H9 (cell line): ENCODE results near the gene PIAS2. TPM values are rescaled to one million over a fixed set of nuclear protein-coding genes. Genes with fewer than 3 reads are reported as not detected.

Source experiments
- DNase-seq: peaks from one replicate; pipeline ENCODE4 v3.0.0-alpha.2; 2017
- H2AFZ ChIP-seq: one replicate; pipeline ENCODE4 v1.6.1; 2013; ENCODE audit warnings: mild to moderate bottlenecking, low read length, control low read depth, moderate library complexity
- H2AK5ac ChIP-seq: 2 replicates; pipeline ENCODE4 v1.6.1; 2013; ENCODE audit warnings: low read length, control low read depth, mixed read lengths; ENCODE audit not compliant: insufficient read length
- H2BK120ac ChIP-seq: one replicate; pipeline ENCODE4 v1.6.1; 2013; ENCODE audit warnings: low read depth, mild to moderate bottlenecking, low read length, control low read depth, inconsistent platforms; ENCODE audit not compliant: poor library complexity, severe bottlenecking
- H2BK12ac ChIP-seq: 2 replicates; pipeline ENCODE4 v1.6.1; 2013; ENCODE audit warnings: low read length, control low read depth, mixed read lengths, low read depth; ENCODE audit not compliant: insufficient read length
- H2BK15ac ChIP-seq: 2 replicates; pipeline ENCODE4 v1.6.1; 2013; ENCODE audit warnings: low read depth, low read length, control low read depth
- H2BK20ac ChIP-seq: one replicate; pipeline ENCODE4 v1.6.1; 2013; ENCODE audit warnings: low read depth, mild to moderate bottlenecking, low read length, control low read depth, inconsistent platforms; ENCODE audit not compliant: poor library complexity, severe bottlenecking
- H2BK5ac ChIP-seq: 2 replicates; pipeline ENCODE4 v1.6.1; 2013; ENCODE audit warnings: low read length, control low read depth, mixed read lengths; ENCODE audit not compliant: insufficient read length
- H3K14ac ChIP-seq: 2 replicates; pipeline ENCODE4 v1.6.1; 2013; ENCODE audit warnings: low read length, control low read depth; ENCODE audit not compliant: insufficient read depth
- H3K18ac ChIP-seq: 2 replicates; pipeline ENCODE4 v1.6.1; 2013; ENCODE audit warnings: low read depth, mild to moderate bottlenecking, mixed read lengths, low read length, control low read depth; ENCODE audit not compliant: insufficient read length
- H3K23ac ChIP-seq: 2 replicates; pipeline ENCODE4 v1.6.1; 2013; ENCODE audit warnings: low read length, control low read depth, mixed read lengths, low read depth; ENCODE audit not compliant: insufficient read length
- H3K23me2 ChIP-seq: 2 replicates; pipeline ENCODE4 v1.6.1; 2013; ENCODE audit warnings: low read depth, mild to moderate bottlenecking, mixed read lengths, low read length, control low read depth; ENCODE audit not compliant: insufficient read length, poor library complexity, severe bottlenecking
- H3K27ac ChIP-seq: 2 replicates; pipeline ENCODE4 v1.5.1; 2013; ENCODE audit warnings: low read length, control low read depth, mixed read lengths, low read depth; ENCODE audit not compliant: insufficient read length
- H3K27me3 ChIP-seq: 2 replicates; pipeline ENCODE4 v1.6.1; 2013; ENCODE audit warnings: low read length, control low read depth, inconsistent platforms; ENCODE audit not compliant: insufficient read depth
- H3K4ac ChIP-seq: 2 replicates; pipeline ENCODE4 v1.6.1; 2013; ENCODE audit warnings: low read depth, mild to moderate bottlenecking, control low read depth, inconsistent platforms, low read length, moderate library complexity
- H3K4me1 ChIP-seq: 2 replicates; pipeline ENCODE4 v1.6.1; 2013; ENCODE audit warnings: low read length, control low read depth, inconsistent platforms; ENCODE audit not compliant: insufficient read depth
- H3K4me2 ChIP-seq: 2 replicates; pipeline ENCODE4 v1.6.1; 2013; ENCODE audit warnings: low read length, control low read depth, mixed read lengths; ENCODE audit not compliant: insufficient read length, insufficient read depth
- H3K56ac ChIP-seq: 2 replicates; pipeline ENCODE4 v1.6.1; 2013; ENCODE audit warnings: low read depth, mild to moderate bottlenecking, mixed read lengths, low read length, control low read depth; ENCODE audit not compliant: insufficient read length
- H3K79me1 ChIP-seq: 2 replicates; pipeline ENCODE4 v1.6.1; 2013; ENCODE audit warnings: low read depth, mild to moderate bottlenecking, moderate library complexity, low read length, control low read depth, inconsistent platforms; ENCODE audit not compliant: insufficient read depth, poor library complexity, severe bottlenecking
- H3K79me2 ChIP-seq: 2 replicates; pipeline ENCODE4 v1.6.1; 2013; ENCODE audit warnings: low read length, control low read depth, inconsistent platforms; ENCODE audit not compliant: insufficient read depth
- H3K9ac ChIP-seq: 2 replicates; pipeline ENCODE4 v1.6.1; 2013; ENCODE audit warnings: low read length, control low read depth, mixed read lengths; ENCODE audit not compliant: insufficient read length; ENCODE audit errors: extremely low read depth
- H3K9me3 ChIP-seq: one replicate; pipeline ENCODE4 v1.6.1; 2013; ENCODE audit warnings: low read depth, low read length, inconsistent platforms; ENCODE audit not compliant: control insufficient read depth
- H3T11ph ChIP-seq: one replicate; pipeline ENCODE4 v1.6.1; 2013; ENCODE audit warnings: mild to moderate bottlenecking, low read length, control low read depth, inconsistent platforms
- H4K20me1 ChIP-seq: one replicate; pipeline ENCODE4 v1.6.1; 2013; ENCODE audit not compliant: control insufficient read depth, insufficient read length, insufficient read depth
- H4K5ac ChIP-seq: 2 replicates; pipeline ENCODE4 v1.6.1; 2013; ENCODE audit warnings: low read depth, mild to moderate bottlenecking, mixed read lengths, low read length, control low read depth; ENCODE audit not compliant: insufficient read length
- H4K8ac ChIP-seq: replicated peaks from 2 replicates; pipeline ENCODE4 v1.6.1; 2013; ENCODE audit warnings: low read length, control low read depth, mixed read lengths, low read depth; ENCODE audit not compliant: insufficient read length
- H4K91ac ChIP-seq: 2 replicates; pipeline ENCODE4 v1.6.1; 2013; ENCODE audit warnings: low read depth, mild to moderate bottlenecking, moderate library complexity, mixed read lengths, low read length, control low read depth; ENCODE audit not compliant: insufficient read length
- H3K27ac Mint-ChIP-seq, 3 experiments: 2 replicates in 2 of 3; 3 replicates in 1 of 3; pipeline ENCODE4 v1.8.0; 2020 to 2021; ENCODE audit warnings: mixed read lengths in 3 of 3, mild to moderate bottlenecking in 1 of 3, moderate library complexity in 1 of 3
- H3K27me3 Mint-ChIP-seq: 2 replicates; pipeline ENCODE4 v1.8.0; 2021; ENCODE audit warnings: low read depth, mild to moderate bottlenecking, moderate library complexity, mixed read lengths
- H3K36me3 Mint-ChIP-seq, 3 experiments: 2 replicates in 2 of 3; 3 replicates in 1 of 3; pipeline ENCODE4 v1.8.0; 2020 to 2021; ENCODE audit warnings: low read depth in 3 of 3, mixed read lengths in 3 of 3; ENCODE audit not compliant: insufficient read depth in 1 of 3
- H3K4me1 Mint-ChIP-seq, 2 experiments: 2 replicates each; pipeline ENCODE4 v1.8.0; 2020; ENCODE audit warnings: mixed read lengths in 2 of 2
- H3K4me3 Mint-ChIP-seq, 2 experiments: 2 replicates in 1 of 2; 3 replicates in 1 of 2; pipeline ENCODE4 v1.8.0; 2020 to 2021; ENCODE audit warnings: mild to moderate bottlenecking in 2 of 2, mixed read lengths in 2 of 2, moderate library complexity in 1 of 2
- H3K9me3 Mint-ChIP-seq, 2 experiments: 2 replicates in 1 of 2; 3 replicates in 1 of 2; pipeline ENCODE4 v1.8.0; 2020; ENCODE audit warnings: mild to moderate bottlenecking in 2 of 2, mixed read lengths in 2 of 2, moderate library complexity in 1 of 2
- WGBS: extraction: QIAGEN DNeasy Blood & Tissue Kit; methylation state at CpG from one replicate; pipeline ENCODE4 v1.1.7; 2013; ENCODE audit warnings: missing lambda C conversion rate, low lambda C conversion rate, mixed read lengths; ENCODE audit not compliant: insufficient read length; ENCODE audit errors: extremely low coverage; 5-methylcytosine and 5-hydroxymethylcytosine counted together
- total RNA-seq: library from RNA; stranded (reverse); gene quantifications from 2 replicates; pipeline ENCODE4 v1.2.1, GENCODE V29; 2021
- TF ChIP-seq, protein P1 (sequence below): fragments of 200-600 bp; sonication (generic); conservative IDR thresholded peaks from 3 replicates; pipeline ENCODE4 v1.8.0; 2021; ENCODE audit warnings: antibody characterized with exemption, mild to moderate bottlenecking

Gene PIAS2
- total RNA-seq, 1 experiment from 2014 or later: 58.4 TPM

DNA sequence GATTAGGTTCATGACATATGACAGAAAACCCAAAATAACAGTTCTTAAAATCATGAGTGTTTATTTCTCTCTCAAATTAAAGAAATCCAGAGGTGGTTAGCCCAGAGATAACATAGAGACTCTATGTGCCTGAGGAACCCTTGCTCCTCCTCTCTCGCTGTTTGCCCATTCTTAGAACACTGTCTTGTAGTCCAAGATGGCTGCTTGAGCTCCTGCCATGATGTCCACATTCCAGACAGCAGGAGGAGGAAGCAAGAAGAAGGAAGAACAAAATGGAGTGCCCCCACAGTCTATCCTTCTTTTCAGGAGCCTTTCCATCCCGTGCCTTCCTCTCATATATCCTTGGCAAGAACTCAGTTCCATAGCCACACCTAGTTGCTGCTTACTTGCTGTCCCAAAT is 146.6 kb downstream of the PIAS2 start:
- Histone ChIP-seq H3K27me3 (no peaks in the 10 kb centered on the region), H3K9ac (no peak overlapping the region), H4K20me1 (no peaks in the 10 kb centered on the region), H3K4me1 (peaks cover 3% of the 10 kb centered on the region; the same call in 1 of the 2 replicates), H2BK15ac (no peak overlapping the region), H4K91ac (no peak overlapping the region), H2BK20ac (no peak overlapping the region), H3K9me3 (no peaks in the 10 kb centered on the region), H4K8ac (no peak overlapping the region), H3K79me2 (no peaks in the 10 kb centered on the region), H2BK120ac (no peak overlapping the region), H3K56ac (no peak overlapping the region), H3K79me1 (no peaks in the 10 kb centered on the region), H2AFZ (no peak overlapping the region), H3T11ph (no peak overlapping the region), H3K14ac (no peak overlapping the region), H3K23ac (no peak overlapping the region), H4K5ac (no peak overlapping the region), H2AK5ac (no peak overlapping the region), H3K4ac (no peak overlapping the region), H2BK5ac (no peak overlapping the region), H3K18ac (no peak overlapping the region), H2BK12ac (no peak overlapping the region), H3K23me2 (no peaks in the 10 kb centered on the region), H3K4me2 (no peak overlapping the region), H3K27ac (no peak overlapping the region)
- TF ChIP-seq, protein P1, sequence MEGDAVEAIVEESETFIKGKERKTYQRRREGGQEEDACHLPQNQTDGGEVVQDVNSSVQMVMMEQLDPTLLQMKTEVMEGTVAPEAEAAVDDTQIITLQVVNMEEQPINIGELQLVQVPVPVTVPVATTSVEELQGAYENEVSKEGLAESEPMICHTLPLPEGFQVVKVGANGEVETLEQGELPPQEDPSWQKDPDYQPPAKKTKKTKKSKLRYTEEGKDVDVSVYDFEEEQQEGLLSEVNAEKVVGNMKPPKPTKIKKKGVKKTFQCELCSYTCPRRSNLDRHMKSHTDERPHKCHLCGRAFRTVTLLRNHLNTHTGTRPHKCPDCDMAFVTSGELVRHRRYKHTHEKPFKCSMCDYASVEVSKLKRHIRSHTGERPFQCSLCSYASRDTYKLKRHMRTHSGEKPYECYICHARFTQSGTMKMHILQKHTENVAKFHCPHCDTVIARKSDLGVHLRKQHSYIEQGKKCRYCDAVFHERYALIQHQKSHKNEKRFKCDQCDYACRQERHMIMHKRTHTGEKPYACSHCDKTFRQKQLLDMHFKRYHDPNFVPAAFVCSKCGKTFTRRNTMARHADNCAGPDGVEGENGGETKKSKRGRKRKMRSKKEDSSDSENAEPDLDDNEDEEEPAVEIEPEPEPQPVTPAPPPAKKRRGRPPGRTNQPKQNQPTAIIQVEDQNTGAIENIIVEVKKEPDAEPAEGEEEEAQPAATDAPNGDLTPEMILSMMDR: no peak
- H3K4me3 Mint-ChIP-seq: no peak overlapping the region
- H3K4me1 Mint-ChIP-seq: peaks cover 36 to 39% of the 10 kb centered on the region in 2 experiments
- H3K9me3 Mint-ChIP-seq: no peaks in the 10 kb centered on the region
- WGBS: no CpG with 5 or more reads among the region's 2 CpGs
- H3K27ac Mint-ChIP-seq: no peak overlapping the region
- H3K27me3 Mint-ChIP-seq: peaks cover 4% of the 10 kb centered on the region
- DNase-seq: no peak
- H3K36me3 Mint-ChIP-seq: no peaks in the 10 kb centered on the region
